ENCODE measurements around the gene CDR2L.

The CDR2L gene

DNA sequence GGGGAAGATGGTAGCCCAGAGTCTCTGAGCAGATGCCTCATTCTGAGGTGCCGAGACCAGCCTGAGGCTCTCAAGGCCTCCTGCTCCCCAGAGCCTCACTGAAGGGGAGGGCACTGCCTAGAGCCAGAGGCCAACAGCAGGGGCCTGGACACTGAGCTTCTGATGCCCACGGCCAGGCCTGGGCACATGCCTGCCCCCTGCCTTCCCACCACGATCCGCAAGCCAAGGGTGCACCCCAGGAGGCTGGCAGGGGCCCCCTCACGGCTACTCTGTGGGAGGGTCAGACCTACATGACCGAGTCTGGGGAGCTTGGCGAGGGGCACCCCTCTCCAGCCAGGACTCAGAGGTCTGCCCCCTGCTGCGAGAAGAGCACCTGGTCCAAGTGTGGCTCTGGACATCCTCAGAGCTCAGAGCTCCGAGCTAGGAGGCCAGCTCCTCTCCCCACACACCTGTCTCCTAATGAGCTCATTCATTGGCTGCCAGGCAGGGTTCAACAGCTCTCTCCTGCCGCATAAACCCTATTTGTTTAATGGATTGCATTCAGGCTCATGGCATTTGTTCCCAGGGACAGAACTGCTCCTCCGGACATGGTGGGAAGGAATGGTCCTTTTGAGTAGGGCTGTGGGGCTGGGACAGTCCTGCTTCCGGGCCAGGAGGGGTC is 37.8 kb upstream of the CDR2L start:
- no peak overlapping the region for H3K4me3 ChIP-seq
- TF ChIP-seq FOXP2 (optimal IDR thresholded peaks at IDR 0.05; ENCODE audit: control extremely low read depth, extremely low read length, insufficient read depth), result no peak
- no peak for TF ChIP-seq EZH2 (IDR thresholded peaks at IDR 0.05)
- no peak for TF ChIP-seq POLR2AphosphoS5 (IDR thresholded peaks at IDR 0.05; ENCODE audit: borderline replicate concordance, low read depth, low read length)
- DNase-seq (ENCODE audit: low read depth, low spot score), result no peak
- no peak overlapping the region for H3K9ac ChIP-seq (ENCODE audit: insufficient read length)
- no peaks in the 10 kb centered on the region for H3K9me3 ChIP-seq (ENCODE audit: low read depth, low read length)
- no peak overlapping the region for H3K27ac ChIP-seq
- no peaks in the 10 kb centered on the region for H3K36me3 ChIP-seq (ENCODE audit: insufficient read depth, low read length)

DNA sequence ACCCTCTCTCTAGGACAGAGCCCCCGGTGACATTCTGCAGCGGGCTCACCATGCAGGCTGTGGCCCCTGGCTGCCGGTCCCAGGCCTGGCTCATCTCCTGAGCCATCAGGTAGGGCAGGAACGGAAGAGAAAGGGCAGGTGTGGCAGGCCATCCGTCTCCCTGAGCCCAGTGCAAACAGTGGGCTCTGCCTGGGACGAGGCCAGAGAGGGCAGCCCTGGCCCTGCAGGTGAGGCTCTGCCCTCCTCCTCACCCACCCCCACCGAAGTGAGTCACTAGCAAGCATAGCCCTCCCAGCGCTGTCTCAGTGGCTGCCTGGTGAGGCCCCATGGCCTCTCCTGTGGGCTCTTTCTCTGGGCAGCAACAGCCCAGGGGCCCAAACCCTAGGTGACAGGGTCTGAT is 37.2 kb upstream of the CDR2L start:
- Histone ChIP-seq H3K27ac (no peak overlapping the region), H3K36me3 (ENCODE audit: insufficient read depth, low read length) (no peaks in the 10 kb centered on the region), H3K9ac (ENCODE audit: insufficient read length) (no peak overlapping the region), H3K4me3 (no peak overlapping the region), H3K9me3 (ENCODE audit: low read depth, low read length) (no peaks in the 10 kb centered on the region)
- TF ChIP-seq EZH2 (IDR thresholded peaks at IDR 0.05) (no peak), FOXP2 (optimal IDR thresholded peaks at IDR 0.05; ENCODE audit: control extremely low read depth, extremely low read length, insufficient read depth) (no peak), POLR2AphosphoS5 (IDR thresholded peaks at IDR 0.05; ENCODE audit: borderline replicate concordance, low read depth, low read length) (no peak)
- DNase-seq (ENCODE audit: low read depth, low spot score), result no peak

DNA sequence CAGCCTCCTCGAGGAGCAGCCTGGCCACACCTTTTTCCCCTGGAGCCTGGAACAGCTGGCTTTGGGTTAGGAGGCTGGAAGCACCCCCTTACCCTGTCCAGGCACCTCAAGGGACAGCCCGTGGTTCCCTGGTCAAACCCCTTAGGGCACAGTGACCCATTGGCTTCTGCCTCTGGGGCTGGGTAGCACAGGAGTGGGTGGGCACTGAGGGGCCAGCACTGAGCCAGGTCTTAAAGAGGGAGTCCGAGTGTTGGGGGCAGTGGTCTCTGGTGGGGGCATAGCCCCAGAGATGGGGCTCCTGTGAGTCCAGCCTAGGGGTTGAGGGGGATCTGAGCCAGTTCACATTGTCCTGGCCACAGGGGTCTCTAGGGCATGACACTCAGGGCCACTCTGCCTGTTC is 36.4 kb upstream of the CDR2L start:
- no peak for DNase-seq (ENCODE audit: low read depth, low spot score)

GRCh38 chr17:74951680-74952421 is 35.6 kb upstream of the CDR2L start:
- no peak overlapping the region for H3K9ac ChIP-seq (ENCODE audit: insufficient read length)
- DNase-seq (ENCODE audit: low read depth, low spot score), result no peak
- H3K36me3 ChIP-seq (ENCODE audit: insufficient read depth, low read length), result no peaks in the 10 kb centered on the region
- no peak for TF ChIP-seq EZH2 (IDR thresholded peaks at IDR 0.05)
- no peak for TF ChIP-seq POLR2AphosphoS5 (IDR thresholded peaks at IDR 0.05; ENCODE audit: borderline replicate concordance, low read depth, low read length)
- TF ChIP-seq FOXP2 (optimal IDR thresholded peaks at IDR 0.05; ENCODE audit: control extremely low read depth, extremely low read length, insufficient read depth), result no peak
- H3K27ac ChIP-seq, result no peak overlapping the region
- no peaks in the 10 kb centered on the region for H3K9me3 ChIP-seq (ENCODE audit: low read depth, low read length)
- no peak overlapping the region for H3K4me3 ChIP-seq

More for the DNA sequence above, 36.4 kb upstream of the CDR2L start:
- no peak overlapping the region for H3K27ac ChIP-seq
- no peaks in the 10 kb centered on the region for H3K9me3 ChIP-seq (ENCODE audit: low read depth, low read length)
- H3K4me3 ChIP-seq, result no peak overlapping the region
- TF ChIP-seq POLR2AphosphoS5 (IDR thresholded peaks at IDR 0.05; ENCODE audit: borderline replicate concordance, low read depth, low read length), result no peak
- no peak for TF ChIP-seq EZH2 (IDR thresholded peaks at IDR 0.05)
- TF ChIP-seq FOXP2 (optimal IDR thresholded peaks at IDR 0.05; ENCODE audit: control extremely low read depth, extremely low read length, insufficient read depth), result no peak
- H3K9ac ChIP-seq (ENCODE audit: insufficient read length), result no peak overlapping the region
- H3K36me3 ChIP-seq (ENCODE audit: insufficient read depth, low read length), result no peaks in the 10 kb centered on the region

- H3K36me3 ChIP-seq (ENCODE audit: insufficient read depth, low read length), result no peaks in the 10 kb centered on the region
These were observed 34.9 kb upstream of the CDR2L start for GRCh38 chr17:74952431-74953133.

DNA sequence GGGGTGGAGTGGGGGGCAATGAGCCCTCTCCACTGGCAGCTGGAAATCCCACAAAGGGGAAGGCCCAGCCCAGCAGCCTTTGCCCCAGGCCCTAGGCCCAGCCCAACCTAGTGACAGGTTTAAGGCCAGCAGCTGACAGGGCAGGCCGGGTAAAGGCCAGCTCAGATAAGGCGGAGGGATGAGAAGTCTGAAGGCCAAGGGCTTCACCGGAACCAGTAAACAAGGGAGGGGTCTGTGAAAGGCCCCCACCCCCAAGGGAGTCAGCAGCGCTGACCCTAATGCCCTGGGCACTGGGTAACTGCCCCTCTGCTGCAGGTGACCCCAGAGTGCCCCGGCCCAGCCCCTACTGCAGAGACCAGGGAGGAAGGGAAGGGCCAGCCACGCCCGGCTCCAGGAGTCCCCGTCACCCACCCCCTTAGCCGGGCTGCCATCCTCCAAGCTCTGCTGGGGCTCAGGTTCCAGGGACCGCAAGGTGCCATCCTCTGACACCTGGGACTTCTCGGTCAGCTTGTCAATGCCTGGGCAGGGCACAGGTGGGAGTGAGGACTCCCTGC is 34.2 kb upstream of the CDR2L start:
- Histone ChIP-seq H3K9ac (ENCODE audit: insufficient read length) (no peak overlapping the region), H3K9me3 (ENCODE audit: low read depth, low read length) (no peaks in the 10 kb centered on the region), H3K36me3 (ENCODE audit: insufficient read depth, low read length) (no peaks in the 10 kb centered on the region), H3K4me3 (no peak overlapping the region), H3K27ac (no peak overlapping the region)
- no peak for DNase-seq (ENCODE audit: low read depth, low spot score)
- TF ChIP-seq FOXP2 (optimal IDR thresholded peaks at IDR 0.05; ENCODE audit: control extremely low read depth, extremely low read length, insufficient read depth) (no peak), EZH2 (IDR thresholded peaks at IDR 0.05) (no peak), POLR2AphosphoS5 (IDR thresholded peaks at IDR 0.05; ENCODE audit: borderline replicate concordance, low read depth, low read length) (no peak)

More at GRCh38 chr17:74952431-74953133, 34.9 kb upstream of the CDR2L start:
- DNase-seq (ENCODE audit: low read depth, low spot score), result no peak
- Histone ChIP-seq H3K9ac (ENCODE audit: insufficient read length) (no peak overlapping the region), H3K4me3 (no peak overlapping the region), H3K27ac (no peak overlapping the region), H3K9me3 (ENCODE audit: low read depth, low read length) (no peaks in the 10 kb centered on the region)
- no peak for TF ChIP-seq POLR2AphosphoS5 (IDR thresholded peaks at IDR 0.05; ENCODE audit: borderline replicate concordance, low read depth, low read length)
- TF ChIP-seq EZH2 (IDR thresholded peaks at IDR 0.05), result no peak
- no peak for TF ChIP-seq FOXP2 (optimal IDR thresholded peaks at IDR 0.05; ENCODE audit: control extremely low read depth, extremely low read length, insufficient read depth)

- H3K36me3 ChIP-seq (ENCODE audit: insufficient read depth, low read length), result no peaks in the 10 kb centered on the region
- TF ChIP-seq FOXP2 (optimal IDR thresholded peaks at IDR 0.05; ENCODE audit: control extremely low read depth, extremely low read length, insufficient read depth) (no peak), POLR2AphosphoS5 (IDR thresholded peaks at IDR 0.05; ENCODE audit: borderline replicate concordance, low read depth, low read length) (no peak), EZH2 (IDR thresholded peaks at IDR 0.05) (no peak)
- no peak overlapping the region for H3K9ac ChIP-seq (ENCODE audit: insufficient read length)
- H3K27ac ChIP-seq, result no peak overlapping the region
- DNase-seq (ENCODE audit: low read depth, low spot score), result no peak
- H3K4me3 ChIP-seq, result no peak overlapping the region
- H3K9me3 ChIP-seq (ENCODE audit: low read depth, low read length), result no peaks in the 10 kb centered on the region
These were observed 33.3 kb upstream of the CDR2L start for GRCh38 chr17:74954115-74954514.
